Breast epithelium (tissue), 3 donors: ENCODE results near the gene SYNRG.

ENCODE experiments used
- POLR2AphosphoS5 ChIP-seq, 3 donors: sonication (generic); formaldehyde crosslinking; IDR thresholded peaks; one replicate each; pipeline ENCODE4 v1.6.1; 2017; ENCODE audit warnings: antibody characterized with exemption in 3 of 3
- TF ChIP-seq, protein P1 (sequence below), 3 donors: fragments of 450-650 bp; IDR thresholded peaks; one replicate each; pipeline ENCODE4 v1.5.1; 2016 to 2017; ENCODE audit warnings: antibody characterized with exemption in 3 of 3, mild to moderate bottlenecking in 3 of 3, moderate library complexity in 3 of 3

GRCh38 chr17:37520174-37520573 is 89.0 kb downstream of the SYNRG start:
- TF ChIP-seq POLR2AphosphoS5 (IDR thresholded peaks at IDR 0.05), result no peak
- TF ChIP-seq, protein P1, sequence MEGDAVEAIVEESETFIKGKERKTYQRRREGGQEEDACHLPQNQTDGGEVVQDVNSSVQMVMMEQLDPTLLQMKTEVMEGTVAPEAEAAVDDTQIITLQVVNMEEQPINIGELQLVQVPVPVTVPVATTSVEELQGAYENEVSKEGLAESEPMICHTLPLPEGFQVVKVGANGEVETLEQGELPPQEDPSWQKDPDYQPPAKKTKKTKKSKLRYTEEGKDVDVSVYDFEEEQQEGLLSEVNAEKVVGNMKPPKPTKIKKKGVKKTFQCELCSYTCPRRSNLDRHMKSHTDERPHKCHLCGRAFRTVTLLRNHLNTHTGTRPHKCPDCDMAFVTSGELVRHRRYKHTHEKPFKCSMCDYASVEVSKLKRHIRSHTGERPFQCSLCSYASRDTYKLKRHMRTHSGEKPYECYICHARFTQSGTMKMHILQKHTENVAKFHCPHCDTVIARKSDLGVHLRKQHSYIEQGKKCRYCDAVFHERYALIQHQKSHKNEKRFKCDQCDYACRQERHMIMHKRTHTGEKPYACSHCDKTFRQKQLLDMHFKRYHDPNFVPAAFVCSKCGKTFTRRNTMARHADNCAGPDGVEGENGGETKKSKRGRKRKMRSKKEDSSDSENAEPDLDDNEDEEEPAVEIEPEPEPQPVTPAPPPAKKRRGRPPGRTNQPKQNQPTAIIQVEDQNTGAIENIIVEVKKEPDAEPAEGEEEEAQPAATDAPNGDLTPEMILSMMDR (IDR thresholded peaks at IDR 0.05), result no peak
